ENCODE results near the gene REC8. TPM values are rescaled to one million over a fixed set of nuclear protein-coding genes. Genes with fewer than 3 reads are reported as not detected.

Gene REC8
- total RNA-seq, 6 experiments from 2014 or later: 1.6 to 7.4 (median 3.4) TPM

- H3K9me3 ChIP-seq: no peaks in the 10 kb centered on the region
- H3K36me3 ChIP-seq: peaks cover 0 to 21% (median 4%) of the 10 kb centered on the region in 4 donors
- peaks cover 0 to 57% (median 17%) of the 10 kb centered on the region in 4 donors for H3K4me1 ChIP-seq
- 2% methylated on average over 5 of the region's 9 CpGs for WGBS (ENCODE audit: insufficient coverage, low coverage, low lambda C conversion rate, missing lambda C conversion rate)
- peak overlapping the region; percentile 95 to 99 (median 98) for H3K4me3 ChIP-seq
- TF ChIP-seq POLR2A (IDR thresholded peaks at IDR 0.05): no peak
- TF ChIP-seq CTCF (IDR thresholded peaks at IDR 0.05): no peak
- intact Hi-C loops (cut with DNase I): no loop called here
- no peaks in the 10 kb centered on the region for H3K27me3 ChIP-seq
- ATAC-seq: no peak
- H3K27ac ChIP-seq: peak overlapping the region in 2 of 3 donors; percentile 62 to 94
- no peak for DNase-seq
Observed at GRCh38 chr14:24135584-24135833, 36.4 kb upstream of the REC8 start.

GRCh38 chr14:24135834-24136683 lies 35.8 kb upstream of the REC8 start, which contains the start of gene PSME1:
TSS of gene PSME1 (plus strand) at chr14:24136194. CDS start at chr14:24136263, 69 bp downstream.
- no peaks in the 10 kb centered on the region for H3K9me3 ChIP-seq
- H3K27me3 ChIP-seq: no peaks in the 10 kb centered on the region
- H3K36me3 ChIP-seq: peaks cover 0 to 21% (median 4%) of the 10 kb centered on the region in 4 donors
- H3K4me3 ChIP-seq: peak within 1 kb of the TSS; percentile 95 to 99 (median 98)
- peak; percentile 34 for TF ChIP-seq POLR2A (IDR thresholded peaks at IDR 0.05)
- peak in 1 of 4 donors; percentile 12 for TF ChIP-seq CTCF (IDR thresholded peaks at IDR 0.05)
- 0% methylated on average over 11 of the region's 75 CpGs for whole genome bisulfite sequencing (ENCODE audit: insufficient coverage, low coverage, low lambda C conversion rate, missing lambda C conversion rate)
- ATAC-seq (peak; percentile 90 to 97 (median 94)), DNase-seq (peak; percentile 97 to 98 (median 98))
- H3K27ac ChIP-seq: peak within 1 kb of the TSS; percentile 87 to 98 (median 94)
- intact Hi-C loops (cut with DNase I): no loop called here
- peaks cover 0 to 52% (median 13%) of the 10 kb centered on the region in 4 donors for H3K4me1 ChIP-seq

DNA sequence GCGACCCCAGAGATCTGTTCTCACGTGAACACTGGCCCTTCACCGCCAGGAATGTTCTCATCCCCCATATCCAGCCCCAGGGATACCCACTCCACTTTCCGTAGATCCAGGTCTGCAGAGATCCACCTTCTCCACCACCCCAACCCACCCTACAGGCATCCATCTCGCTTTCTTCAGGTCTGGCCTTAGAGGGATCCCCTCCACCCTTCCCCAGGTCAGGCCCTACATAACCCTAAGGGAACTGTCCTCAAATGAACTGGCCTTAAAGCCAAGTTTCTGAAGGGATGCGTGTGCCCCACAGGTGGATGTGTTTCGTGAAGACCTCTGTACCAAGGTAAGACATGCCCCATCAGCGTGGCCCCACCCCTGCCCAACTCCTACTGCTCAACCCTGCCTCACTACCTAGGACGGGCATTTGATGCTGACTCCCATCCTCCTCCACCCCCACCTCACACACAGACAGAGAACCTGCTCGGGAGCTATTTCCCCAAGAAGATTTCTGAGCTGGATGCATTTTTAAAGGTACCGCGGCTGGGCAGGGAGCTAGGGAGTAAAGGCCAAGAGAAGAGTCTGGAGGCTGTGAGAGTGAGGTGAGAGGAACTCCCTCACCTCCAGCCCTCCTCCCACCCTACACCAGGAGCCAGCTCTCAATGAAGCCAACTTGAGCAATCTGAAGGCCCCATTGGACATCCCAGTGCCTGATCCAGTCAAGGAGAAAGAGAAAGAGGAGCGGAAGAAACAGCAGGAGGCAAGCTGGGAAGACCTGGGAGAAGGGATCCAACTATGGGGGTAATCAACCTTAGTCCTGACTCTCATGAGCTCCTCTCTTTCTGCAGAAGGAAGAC lies 35.0 kb upstream of the REC8 start:
- ATAC-seq (no peak), DNase-seq (no peak)
- peak overlapping the region; percentile 95 to 99 (median 98) for H3K4me3 ChIP-seq
- H3K9me3 ChIP-seq: no peaks in the 10 kb centered on the region
- peaks cover 0 to 44% (median 9%) of the 10 kb centered on the region in 4 donors for H3K4me1 ChIP-seq
- H3K27ac ChIP-seq: peak overlapping the region; percentile 87 to 98 (median 94)
- intact Hi-C loops (cut with DNase I): no loop called here
- H3K27me3 ChIP-seq: no peaks in the 10 kb centered on the region
- 19% methylated on average over 11 of the region's 13 CpGs for WGBS (ENCODE audit: insufficient coverage, low coverage, low lambda C conversion rate, missing lambda C conversion rate)
- TF ChIP-seq POLR2A (IDR thresholded peaks at IDR 0.05) (no peak), CTCF (IDR thresholded peaks at IDR 0.05) (no peak)
- H3K36me3 ChIP-seq: peaks cover 0 to 21% (median 4%) of the 10 kb centered on the region in 4 donors

GRCh38 chr14:24137529-24138395 lies 34.1 kb upstream of the REC8 start:
- Histone ChIP-seq H3K4me3 (no peak overlapping the region), H3K4me1 (peaks cover 0 to 41% (median 7%) of the 10 kb centered on the region in 4 donors), H3K27ac (no peak overlapping the region), H3K9me3 (no peaks in the 10 kb centered on the region), H3K36me3 (peaks cover 0 to 21% (median 4%) of the 10 kb centered on the region in 4 donors), H3K27me3 (no peaks in the 10 kb centered on the region)
- 83% methylated on average over 4 of the region's 8 CpGs for WGBS (ENCODE audit: insufficient coverage, low coverage, low lambda C conversion rate, missing lambda C conversion rate)
- DNase-seq (no peak), ATAC-seq (no peak)
- intact Hi-C loops (cut with DNase I): no loop called here
- no peak for TF ChIP-seq POLR2A (IDR thresholded peaks at IDR 0.05)
- no peak for TF ChIP-seq CTCF (IDR thresholded peaks at IDR 0.05)
